ENCODE measurements around the gene CHRM4. TPM values are rescaled to one million over a fixed set of nuclear protein-coding genes. Genes with fewer than 3 reads are reported as not detected.

CHRM4 gene
- total and polyA plus RNA-seq, 2 donors, result 0.21 to 0.56 TPM

- Histone ChIP-seq H3K4me3 (ENCODE audit: low read depth, low read length) (peak overlapping the region; percentile 49), H3K4me1 (ENCODE audit: insufficient read depth) (no peaks in the 10 kb centered on the region), H3K27ac (ENCODE audit: low read depth) (no peak overlapping the region), H3K36me3 (ENCODE audit: insufficient read depth) (no peaks in the 10 kb centered on the region)
- WGBS, result 2% methylated on average over 30 of the region's 31 CpGs
- no peak for DNase-seq (ENCODE audit: extremely low spot score)
These were observed 394 bp downstream of the CHRM4 start for GRCh38 chr11:46391186-46391577.

- Histone ChIP-seq H3K4me1 (ENCODE audit: insufficient read depth) (no peaks in the 10 kb centered on the region), H3K36me3 (ENCODE audit: insufficient read depth) (no peaks in the 10 kb centered on the region), H3K4me3 (ENCODE audit: low read depth, low read length) (no peak overlapping the region), H3K27ac (ENCODE audit: low read depth) (no peak overlapping the region)
- no peak for DNase-seq (ENCODE audit: extremely low spot score)
- 8% methylated on average over 49 of the region's 49 CpGs for WGBS
These were observed 1.0 kb downstream of the CHRM4 start for GRCh38 chr11:46390331-46391171.

- DNase-seq (ENCODE audit: extremely low spot score), result no peak
- WGBS, result 2% methylated on average over 80 of the region's 80 CpGs
- no peaks in the 10 kb centered on the region for H3K36me3 ChIP-seq (ENCODE audit: insufficient read depth)
- H3K27ac ChIP-seq (ENCODE audit: low read depth), result no peak overlapping the region
- no peaks in the 10 kb centered on the region for H3K4me1 ChIP-seq (ENCODE audit: insufficient read depth)
- peak overlapping the region; percentile 3 for H3K4me3 ChIP-seq (ENCODE audit: low read depth, low read length)
These were observed 1.9 kb downstream of the CHRM4 start for GRCh38 chr11:46389450-46390330.

GRCh38 chr11:46388619-46389449 is 2.7 kb downstream of the CHRM4 start:
- WGBS, result 10% methylated on average over 21 of the region's 21 CpGs
- H3K4me3 ChIP-seq (ENCODE audit: low read depth, low read length), result no peak overlapping the region
- no peak for DNase-seq (ENCODE audit: extremely low spot score)
- H3K36me3 ChIP-seq (ENCODE audit: insufficient read depth), result no peaks in the 10 kb centered on the region
- no peaks in the 10 kb centered on the region for H3K4me1 ChIP-seq (ENCODE audit: insufficient read depth)
- no peak overlapping the region for H3K27ac ChIP-seq (ENCODE audit: low read depth)

- DNase-seq (ENCODE audit: extremely low spot score), result no peak
- 22% methylated on average over 24 of the region's 24 CpGs for WGBS
- H3K36me3 ChIP-seq (ENCODE audit: insufficient read depth), result no peaks in the 10 kb centered on the region
- H3K4me3 ChIP-seq (ENCODE audit: low read depth, low read length), result no peak overlapping the region
- no peak overlapping the region for H3K27ac ChIP-seq (ENCODE audit: low read depth)
- no peaks in the 10 kb centered on the region for H3K4me1 ChIP-seq (ENCODE audit: insufficient read depth)
These were observed 3.5 kb downstream of the CHRM4 start for GRCh38 chr11:46387919-46388618.

- 75% methylated on average over 5 of the region's 5 CpGs for WGBS
These were observed 4.1 kb downstream of the CHRM4 start for GRCh38 chr11:46387456-46387855.

GRCh38 chr11:46386674-46387073 is 4.9 kb downstream of the CHRM4 start:
- Histone ChIP-seq H3K4me3 (ENCODE audit: low read depth, low read length) (no peak overlapping the region), H3K36me3 (ENCODE audit: insufficient read depth) (no peaks in the 10 kb centered on the region), H3K4me1 (ENCODE audit: insufficient read depth) (no peaks in the 10 kb centered on the region), H3K27ac (ENCODE audit: low read depth) (no peak overlapping the region)
- no peak for DNase-seq (ENCODE audit: extremely low spot score)
- WGBS, result 91% methylated on average over 4 of the region's 4 CpGs

More at GRCh38 chr11:46387456-46387855, 4.1 kb downstream of the CHRM4 start:
- H3K4me3 ChIP-seq (ENCODE audit: low read depth, low read length), result no peak overlapping the region
- no peak for DNase-seq (ENCODE audit: extremely low spot score)
- no peaks in the 10 kb centered on the region for H3K4me1 ChIP-seq (ENCODE audit: insufficient read depth)
- no peak overlapping the region for H3K27ac ChIP-seq (ENCODE audit: low read depth)
- no peaks in the 10 kb centered on the region for H3K36me3 ChIP-seq (ENCODE audit: insufficient read depth)

GRCh38 chr11:46386005-46386578 is 5.5 kb downstream of the CHRM4 start:
- 96% methylated on average over 25 of the region's 25 CpGs for WGBS
- no peak overlapping the region for H3K4me3 ChIP-seq (ENCODE audit: low read depth, low read length)
- DNase-seq (ENCODE audit: extremely low spot score), result no peak
- no peaks in the 10 kb centered on the region for H3K4me1 ChIP-seq (ENCODE audit: insufficient read depth)
- H3K27ac ChIP-seq (ENCODE audit: low read depth), result no peak overlapping the region
- H3K36me3 ChIP-seq (ENCODE audit: insufficient read depth), result no peaks in the 10 kb centered on the region

GRCh38 chr11:46385169-46386004 is 6.2 kb downstream of the CHRM4 start:
- Histone ChIP-seq H3K36me3 (ENCODE audit: insufficient read depth) (no peaks in the 10 kb centered on the region), H3K4me3 (ENCODE audit: low read depth, low read length) (no peak overlapping the region), H3K4me1 (ENCODE audit: insufficient read depth) (no peaks in the 10 kb centered on the region), H3K27ac (ENCODE audit: low read depth) (no peak overlapping the region)
- no peak for DNase-seq (ENCODE audit: extremely low spot score)
- 95% methylated on average over 47 of the region's 47 CpGs for WGBS

- no peaks in the 10 kb centered on the region for H3K4me1 ChIP-seq (ENCODE audit: insufficient read depth)
- H3K27ac ChIP-seq (ENCODE audit: low read depth), result no peak overlapping the region
- WGBS, result 90% methylated on average over 12 of the region's 12 CpGs
- H3K36me3 ChIP-seq (ENCODE audit: insufficient read depth), result no peaks in the 10 kb centered on the region
- no peak overlapping the region for H3K4me3 ChIP-seq (ENCODE audit: low read depth, low read length)
- DNase-seq (ENCODE audit: extremely low spot score), result no peak
These were observed 7.4 kb downstream of the CHRM4 start for GRCh38 chr11:46383974-46384701.

- no peak for DNase-seq (ENCODE audit: extremely low spot score)
- WGBS, result 86% methylated on average over 7 of the region's 7 CpGs
- no peak overlapping the region for H3K27ac ChIP-seq (ENCODE audit: low read depth)
- no peak overlapping the region for H3K4me3 ChIP-seq (ENCODE audit: low read depth, low read length)
- no peaks in the 10 kb centered on the region for H3K36me3 ChIP-seq (ENCODE audit: insufficient read depth)
- no peaks in the 10 kb centered on the region for H3K4me1 ChIP-seq (ENCODE audit: insufficient read depth)
These were observed 8.2 kb downstream of the CHRM4 start for GRCh38 chr11:46383404-46383758.

Data from urinary bladder (tissue), 4 donors.